Measurements from ENCODE around the gene RTN4R.
"Not testable (repeated sequence)": the region's sequence is repeated elsewhere in the genome, so short reads cannot be mapped to it uniquely, and the experiment has no call there.

The RTN4R gene

DNA sequence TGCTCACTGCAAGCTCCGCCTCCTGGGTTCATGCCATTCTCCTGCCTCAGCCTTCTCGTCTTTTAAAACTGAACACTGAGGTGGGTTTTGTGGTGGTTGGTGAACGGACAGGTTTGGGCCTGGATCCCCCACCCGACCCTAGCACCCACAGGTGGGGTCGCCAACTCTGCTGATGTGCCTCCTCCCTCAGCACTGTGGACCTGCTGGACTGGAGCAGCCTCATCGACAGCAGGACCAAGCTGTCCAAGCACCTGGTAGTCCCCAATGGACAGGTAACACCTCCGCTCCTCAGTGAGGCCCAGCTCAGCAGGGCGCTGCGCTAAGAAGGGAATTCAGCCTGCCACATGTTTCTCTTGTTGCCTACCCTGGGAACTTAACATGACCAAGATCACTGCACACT is 36.5 kb upstream of the RTN4R start:
- TF ChIP-seq, protein P1, sequence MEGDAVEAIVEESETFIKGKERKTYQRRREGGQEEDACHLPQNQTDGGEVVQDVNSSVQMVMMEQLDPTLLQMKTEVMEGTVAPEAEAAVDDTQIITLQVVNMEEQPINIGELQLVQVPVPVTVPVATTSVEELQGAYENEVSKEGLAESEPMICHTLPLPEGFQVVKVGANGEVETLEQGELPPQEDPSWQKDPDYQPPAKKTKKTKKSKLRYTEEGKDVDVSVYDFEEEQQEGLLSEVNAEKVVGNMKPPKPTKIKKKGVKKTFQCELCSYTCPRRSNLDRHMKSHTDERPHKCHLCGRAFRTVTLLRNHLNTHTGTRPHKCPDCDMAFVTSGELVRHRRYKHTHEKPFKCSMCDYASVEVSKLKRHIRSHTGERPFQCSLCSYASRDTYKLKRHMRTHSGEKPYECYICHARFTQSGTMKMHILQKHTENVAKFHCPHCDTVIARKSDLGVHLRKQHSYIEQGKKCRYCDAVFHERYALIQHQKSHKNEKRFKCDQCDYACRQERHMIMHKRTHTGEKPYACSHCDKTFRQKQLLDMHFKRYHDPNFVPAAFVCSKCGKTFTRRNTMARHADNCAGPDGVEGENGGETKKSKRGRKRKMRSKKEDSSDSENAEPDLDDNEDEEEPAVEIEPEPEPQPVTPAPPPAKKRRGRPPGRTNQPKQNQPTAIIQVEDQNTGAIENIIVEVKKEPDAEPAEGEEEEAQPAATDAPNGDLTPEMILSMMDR (IDR thresholded peaks at IDR 0.05; ENCODE audit: borderline replicate concordance, control extremely low read depth, extremely low read depth, insufficient read depth, missing control alignments), result no peak
- no peak for DNase-seq (ENCODE audit: low spot score)
- in situ Hi-C loops (cut with MboI; ENCODE audit: low sequenced_read_pairs, unreplicated experiment), result no loop called here

DNA sequence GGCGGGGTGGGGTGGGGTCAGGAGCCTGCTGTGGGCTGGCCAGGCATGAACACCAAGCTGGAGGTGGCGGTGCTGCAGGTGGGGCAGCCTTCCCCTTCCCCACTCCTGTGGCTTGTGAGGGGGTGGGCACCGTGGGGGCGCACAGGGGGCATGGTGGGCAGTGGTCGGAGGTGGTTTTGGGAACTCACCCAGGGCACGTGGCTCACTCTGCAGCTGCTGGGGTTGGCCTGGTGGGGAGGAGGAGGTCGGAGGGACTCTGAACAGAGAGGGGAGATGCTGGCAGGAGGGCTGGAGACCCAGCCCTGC is 35.1 kb upstream of the RTN4R start:
- DNase-seq (ENCODE audit: low spot score); in situ Hi-C loops (cut with MboI; ENCODE audit: low sequenced_read_pairs, unreplicated experiment): not testable (repeated sequence)

DNA sequence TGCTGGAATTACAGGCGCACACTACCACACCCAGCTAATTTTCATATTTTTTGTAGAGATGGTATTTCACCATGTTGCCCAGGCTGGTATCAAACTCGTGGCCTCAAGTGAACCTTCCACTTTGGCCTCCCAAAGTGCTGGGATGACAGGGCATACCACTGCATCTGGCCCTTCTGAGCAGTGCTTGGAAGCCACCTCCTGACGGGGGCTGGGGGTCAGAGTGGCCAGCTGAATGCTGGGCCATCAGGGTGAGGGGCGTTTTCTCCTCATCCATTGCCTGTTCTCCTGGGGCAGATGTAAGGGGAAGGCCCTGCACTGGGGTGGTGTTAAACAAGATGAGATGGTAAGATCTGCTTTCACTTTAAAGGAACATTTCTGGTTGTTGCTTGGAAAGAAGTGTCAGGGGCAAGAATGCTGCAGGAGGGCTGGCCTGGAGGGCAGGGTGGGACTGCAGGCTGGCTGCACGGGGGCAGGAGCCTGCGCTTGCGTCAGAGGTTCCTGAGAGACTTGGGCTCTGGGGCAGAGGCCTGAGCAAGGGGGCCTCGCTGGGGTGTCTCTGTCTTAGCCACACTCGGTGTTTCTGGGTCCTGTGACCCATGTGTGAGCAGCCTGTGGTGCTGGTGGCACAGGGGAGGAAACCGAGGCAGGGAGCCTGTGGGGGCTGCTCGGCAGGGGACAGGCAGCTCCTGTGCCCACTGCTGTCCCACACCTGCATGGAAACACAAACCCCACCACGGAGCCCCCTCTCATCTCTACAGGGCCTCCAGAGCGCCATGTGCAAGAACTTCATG is 34.5 kb upstream of the RTN4R start:
- TF ChIP-seq, protein P1 (IDR thresholded peaks at IDR 0.05; ENCODE audit: borderline replicate concordance, control extremely low read depth, extremely low read depth, insufficient read depth, missing control alignments), result no peak
- DNase-seq (ENCODE audit: low spot score), result no peak
- in situ Hi-C loops (cut with MboI; ENCODE audit: low sequenced_read_pairs, unreplicated experiment), result no loop called here

- in situ Hi-C loops (cut with MboI; ENCODE audit: low sequenced_read_pairs, unreplicated experiment), result loop anchor here (10.0 kb wide), 1 partner anchor 145 kb away; the partner anchor contains the start of gene CCDC188
- TF ChIP-seq, protein P1 (IDR thresholded peaks at IDR 0.05; ENCODE audit: borderline replicate concordance, control extremely low read depth, extremely low read depth, insufficient read depth, missing control alignments), result no peak
- DNase-seq (ENCODE audit: low spot score), result no peak
These were observed 31.6 kb upstream of the RTN4R start for GRCh38 chr22:20299746-20300136.

- DNase-seq (ENCODE audit: low spot score), result peak; percentile 87
- TF ChIP-seq, protein P1 (IDR thresholded peaks at IDR 0.05; ENCODE audit: borderline replicate concordance, control extremely low read depth, extremely low read depth, insufficient read depth, missing control alignments), result no peak
- in situ Hi-C loops (cut with MboI; ENCODE audit: low sequenced_read_pairs, unreplicated experiment), result loop anchor here (10.0 kb wide), 1 partner anchor 144 kb away; the partner anchor contains the start of gene CCDC188
These were observed 31.0 kb upstream of the RTN4R start for GRCh38 chr22:20298803-20299745.

- in situ Hi-C loops (cut with MboI; ENCODE audit: low sequenced_read_pairs, unreplicated experiment), result loop anchor here (10.0 kb wide), 1 partner anchor 143 kb away; the partner anchor contains the start of gene CCDC188
- TF ChIP-seq, protein P1 (IDR thresholded peaks at IDR 0.05; ENCODE audit: borderline replicate concordance, control extremely low read depth, extremely low read depth, insufficient read depth, missing control alignments), result no peak
- DNase-seq (ENCODE audit: low spot score), result no peak
These were observed 30.1 kb upstream of the RTN4R start for GRCh38 chr22:20298110-20298802.

All from GM13976 (cell line).